Keratinocyte (primary cell): ENCODE results near the gene EEF1G. TPM values are rescaled to one million over a fixed set of nuclear protein-coding genes. Genes with fewer than 3 reads are reported as not detected.

Experiments used
- DNase-seq: peaks from one replicate; pipeline ENCODE4 v3.0.0-alpha.2; 2011; ENCODE audit warnings: low read depth, missing footprints, low spot score
- FAIRE-seq: peaks from 2 replicates; lab custom pipeline; 2011; peaks lifted over from hg19 to GRCh38; lab: Jason Lieb, UNC
- H2AFZ ChIP-seq: 2 replicates; pipeline ENCODE4 v1.6.0; 2012; ENCODE audit warnings: low read length, control low read depth, inconsistent platforms; ENCODE audit not compliant: control insufficient read depth
- H3K27ac ChIP-seq: 2 replicates; pipeline ENCODE4 v1.5.1; 2011; ENCODE audit warnings: low read length; ENCODE audit not compliant: control insufficient read depth, insufficient read depth
- H3K27me3 ChIP-seq: 3 replicates; pipeline ENCODE4 v1.6.0; 2011; ENCODE audit warnings: low read length; ENCODE audit not compliant: control insufficient read depth, insufficient read depth; ENCODE audit errors: extremely low read depth
- H3K36me3 ChIP-seq, 2 experiments: 2 replicates in 1 of 2; 3 replicates in 1 of 2; pipeline ENCODE4 v1.5.1; 2011; ENCODE audit warnings: low read length in 2 of 2, mild to moderate bottlenecking in 1 of 2; ENCODE audit not compliant: control insufficient read depth in 2 of 2, insufficient read depth in 2 of 2; ENCODE audit errors: extremely low read depth in 1 of 2
- H3K4me1 ChIP-seq: 3 replicates; pipeline ENCODE4 v1.5.1; 2011; ENCODE audit warnings: low read length; ENCODE audit not compliant: control insufficient read depth, insufficient read depth; ENCODE audit errors: extremely low read depth
- H3K4me2 ChIP-seq: 3 replicates; pipeline ENCODE4 v1.6.0; 2011; ENCODE audit warnings: low read depth, low read length; ENCODE audit not compliant: control insufficient read depth, insufficient read depth; ENCODE audit errors: extremely low read depth
- H3K4me3 ChIP-seq, 3 experiments: fragments of 200-600 bp in 1 of 3; sonication (generic) in 1 of 3; 2 replicates in 2 of 3; 3 replicates in 1 of 3; pipeline ENCODE4 v1.5.1; 2011 to 2016; ENCODE audit warnings: low read length in 3 of 3, mild to moderate bottlenecking in 3 of 3, control low read depth in 2 of 3, inconsistent platforms in 1 of 3, low read depth in 1 of 3, mixed read lengths in 1 of 3, mixed run types in 1 of 3, moderate library complexity in 1 of 3; ENCODE audit not compliant: control insufficient read depth in 2 of 3, insufficient read depth in 2 of 3; ENCODE audit errors: extremely low read depth in 1 of 3
- H3K79me2 ChIP-seq: 2 replicates; pipeline ENCODE4 v1.6.0; 2012; ENCODE audit warnings: low read length; ENCODE audit not compliant: control insufficient read depth, insufficient read depth
- H3K9ac ChIP-seq: 3 replicates; pipeline ENCODE4 v1.6.0; 2011; ENCODE audit warnings: low read length; ENCODE audit not compliant: control insufficient read depth, insufficient read depth; ENCODE audit errors: extremely low read depth
- H3K9me1 ChIP-seq: 3 replicates; pipeline ENCODE4 v1.6.0; 2011; ENCODE audit warnings: low read length; ENCODE audit not compliant: control insufficient read depth, insufficient read depth; ENCODE audit errors: extremely low read depth
- H3K9me3 ChIP-seq: 2 replicates; pipeline ENCODE4 v1.5.1; 2012; ENCODE audit warnings: low read depth, low read length; ENCODE audit not compliant: control insufficient read depth
- H4K20me1 ChIP-seq: 3 replicates; pipeline ENCODE4 v1.6.0; 2011; ENCODE audit warnings: low read length; ENCODE audit not compliant: control insufficient read depth, insufficient read depth; ENCODE audit errors: extremely low read depth
- EZH2 ChIP-seq: IDR thresholded peaks from one replicate; pipeline ENCODE4 v1.6.1; 2012; ENCODE audit warnings: inconsistent platforms, mild to moderate bottlenecking, low read length, moderate library complexity
- dilution Hi-C: fragments of 300-500 bp; cut with MboI; formaldehyde crosslinking; loops from one replicate; pipeline ENCODE4 v1.7.0; 2020; ENCODE audit warnings: low sequenced_read_pairs; ENCODE audit not compliant: extremely low pct_ligation_motif_present
- polyA plus RNA-seq, 5 experiments: library from polyadenylated mRNA; depleted of rRNA in 3 of 5; stranded (reverse) in 3 of 5; stranded (forward) in 1 of 5; unstranded in 1 of 5; fragments of >200 nt; gene quantifications; 1 replicate in 1 of 5; 2 replicates in 3 of 5; 3 replicates in 1 of 5; pipeline versions ENCODE4 v1.2.1 to v1.2.3, GENCODE V29; 2011 to 2012; ENCODE audit warnings: missing spikeins in 2 of 5, low read depth in 1 of 5, low replicate concordance in 1 of 5
- TF ChIP-seq, protein P1 (sequence below), 3 experiments: IDR thresholded peaks in 1 of 3; conservative IDR thresholded peaks in 1 of 3; optimal IDR thresholded peaks in 1 of 3; 2 replicates in 2 of 3; 3 replicates in 1 of 3; pipeline versions ENCODE3 to v1.5.1; 2011; ENCODE audit warnings: low read length in 3 of 3, mild to moderate bottlenecking in 3 of 3, moderate library complexity in 2 of 3, control low read depth in 1 of 3, inconsistent platforms in 1 of 3; ENCODE audit not compliant: insufficient read depth in 2 of 3; ENCODE audit errors: extremely low read depth in 1 of 3

Gene EEF1G
- polyA plus RNA-seq, 1 donor (not counting 4 experiments of a cell fraction or from before 2014, with no cell fraction given), result 1,735 TPM

- Histone ChIP-seq H3K27ac (no peak overlapping the region), H2AFZ (no peak overlapping the region), H3K4me2 (no peak overlapping the region), H4K20me1 (no peaks in the 10 kb centered on the region), H3K27me3 (no peaks in the 10 kb centered on the region), H3K36me3 (peaks cover 11 to 21% of the 10 kb centered on the region in 2 experiments), H3K9ac (no peak overlapping the region), H3K9me1 (no peaks in the 10 kb centered on the region), H3K4me3 (no peak overlapping the region), H3K79me2 (no peaks in the 10 kb centered on the region), H3K9me3 (no peaks in the 10 kb centered on the region), H3K4me1 (peaks cover 20% of the 10 kb centered on the region)
- DNase-seq, result no peak
- dilution Hi-C loops, result no loop called here
- no peak for TF ChIP-seq EZH2
- TF ChIP-seq, protein P1, sequence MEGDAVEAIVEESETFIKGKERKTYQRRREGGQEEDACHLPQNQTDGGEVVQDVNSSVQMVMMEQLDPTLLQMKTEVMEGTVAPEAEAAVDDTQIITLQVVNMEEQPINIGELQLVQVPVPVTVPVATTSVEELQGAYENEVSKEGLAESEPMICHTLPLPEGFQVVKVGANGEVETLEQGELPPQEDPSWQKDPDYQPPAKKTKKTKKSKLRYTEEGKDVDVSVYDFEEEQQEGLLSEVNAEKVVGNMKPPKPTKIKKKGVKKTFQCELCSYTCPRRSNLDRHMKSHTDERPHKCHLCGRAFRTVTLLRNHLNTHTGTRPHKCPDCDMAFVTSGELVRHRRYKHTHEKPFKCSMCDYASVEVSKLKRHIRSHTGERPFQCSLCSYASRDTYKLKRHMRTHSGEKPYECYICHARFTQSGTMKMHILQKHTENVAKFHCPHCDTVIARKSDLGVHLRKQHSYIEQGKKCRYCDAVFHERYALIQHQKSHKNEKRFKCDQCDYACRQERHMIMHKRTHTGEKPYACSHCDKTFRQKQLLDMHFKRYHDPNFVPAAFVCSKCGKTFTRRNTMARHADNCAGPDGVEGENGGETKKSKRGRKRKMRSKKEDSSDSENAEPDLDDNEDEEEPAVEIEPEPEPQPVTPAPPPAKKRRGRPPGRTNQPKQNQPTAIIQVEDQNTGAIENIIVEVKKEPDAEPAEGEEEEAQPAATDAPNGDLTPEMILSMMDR (optimal IDR thresholded peaks at IDR 0.05 in 1 of 3, IDR thresholded peaks at IDR 0.05 in 1 of 3, conservative IDR thresholded peaks at IDR 0.05 in 1 of 3; ENCODE audit: extremely low read depth in 1 of 3, insufficient read depth in 2 of 3, low read length in 3 of 3), result no peak
- FAIRE-seq, result no peak
Observed at GRCh38 chr11:62613291-62613778, 39.6 kb upstream of the EEF1G start.

DNA sequence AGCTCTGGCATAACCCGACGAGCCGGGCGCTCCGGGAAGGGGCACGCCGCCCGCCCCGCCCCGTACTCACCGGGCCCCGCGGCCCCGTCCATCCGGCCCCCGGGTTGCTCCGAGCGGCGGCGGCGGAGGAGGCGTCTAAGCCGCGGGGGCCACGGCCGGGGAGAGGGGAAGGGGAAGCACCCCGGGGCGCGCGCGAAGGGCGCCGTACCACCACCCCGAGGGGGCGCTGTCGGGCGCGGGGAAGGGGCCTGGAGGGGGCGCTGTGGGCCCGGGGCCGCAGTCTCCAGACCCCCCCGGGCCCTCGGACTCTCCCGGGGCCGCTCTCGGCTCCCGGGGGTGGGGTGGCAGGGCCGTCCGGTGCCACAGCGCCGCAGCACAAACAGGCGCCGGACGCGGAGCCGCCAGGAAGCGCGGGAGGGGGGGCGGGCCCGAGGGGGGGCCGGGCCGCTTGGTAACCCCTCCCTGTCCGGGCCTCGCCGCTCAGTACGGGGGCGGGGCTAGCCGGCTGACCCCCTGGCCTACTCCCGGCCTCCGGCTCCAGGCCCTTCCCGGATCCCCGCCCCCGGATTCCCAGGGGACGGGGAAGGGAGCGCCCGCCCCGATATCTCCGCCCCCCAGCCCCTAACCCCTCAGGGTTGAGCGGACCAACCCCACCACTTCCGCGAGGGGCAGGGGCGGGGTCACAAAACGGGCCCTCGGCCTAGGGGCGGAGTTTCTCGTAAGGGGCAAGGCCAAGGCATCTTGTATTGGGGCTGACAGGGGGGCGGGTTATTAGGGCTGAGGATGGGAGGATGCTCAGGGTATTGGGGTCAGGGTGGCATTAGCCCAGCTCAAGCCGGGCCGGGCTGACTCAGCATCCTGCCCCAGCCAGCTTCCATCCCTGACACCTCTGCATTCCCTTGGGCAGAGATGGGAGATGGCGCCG lies 38.9 kb upstream of the EEF1G start, which contains the start of the genes EML3 and ROM1:
Gene EML3 (minus strand): TSS at position 410 of the 925 bp plus-strand sequence. CDS start 318 bp downstream, at position 92.
Gene ROM1 (plus strand): TSS at position 892 of the 925 bp plus-strand sequence. CDS start 25 bp downstream, at position 917.
- Histone ChIP-seq H2AFZ (peak within 1 kb of the TSS; percentile 87), H4K20me1 (no peaks in the 10 kb centered on the region), H3K9me1 (no peaks in the 10 kb centered on the region), H3K9ac (peak within 1 kb of the TSS; percentile 78), H3K4me2 (peak within 1 kb of the TSS; percentile 78), H3K27ac (peak within 1 kb of the TSS; percentile 48), H3K27me3 (no peaks in the 10 kb centered on the region), H3K4me1 (peaks cover 20% of the 10 kb centered on the region), H3K36me3 (peaks cover 13 to 25% of the 10 kb centered on the region in 2 experiments), H3K4me3 (peak within 1 kb of the TSS; percentile 60 to 85 (median 75)), H3K79me2 (no peaks in the 10 kb centered on the region), H3K9me3 (no peaks in the 10 kb centered on the region)
- DNase-seq, result no peak
- dilution Hi-C loops, result no loop called here
- peak; percentile 26 for FAIRE-seq
- TF ChIP-seq EZH2, result no peak
- TF ChIP-seq, protein P1 (optimal IDR thresholded peaks at IDR 0.05 in 1 of 3, IDR thresholded peaks at IDR 0.05 in 1 of 3, conservative IDR thresholded peaks at IDR 0.05 in 1 of 3; ENCODE audit: extremely low read depth in 1 of 3, insufficient read depth in 2 of 3, low read length in 3 of 3), result peak in 2 of 3 experiments; percentile 73 to 84
